GM12878 (cell line): ENCODE results near the gene KRAS. TPM values are rescaled to one million over a fixed set of nuclear protein-coding genes. Genes with fewer than 3 reads are reported as not detected.

ENCODE experiments used
- ATAC-seq: fragments of 200-7000 bp; cut with Tn5 transposase; 3 replicates; pipeline ENCODE4 v1.9.1; 2020; ENCODE audit warnings: mild to moderate bottlenecking, moderate library complexity
- BruUV-seq: library from RNA; stranded (reverse); fragments of 400-500 nt; replicated peaks from 2 replicates; lab custom pipeline; 2021; lab: Mats Ljungman, UMichigan
- CTCF ChIA-PET: fragments of 300-600 bp; sonication (Branson Sonifier 250); formaldehyde crosslinking; extraction: SDS; loops from one replicate; lab custom pipeline; 2021; ENCODE audit warnings: inconsistent platforms; lab: Yijun Ruan, JAX
- POLR2A ChIA-PET: fragments of 350-600 bp; formaldehyde crosslinking; extraction: SDS; loops from one replicate; lab custom pipeline; 2021; ENCODE audit warnings: inconsistent platforms; lab: Charles Lee
- RAD21 ChIA-PET: fragments of 300-600 bp; sonication (Branson Sonifier 250); formaldehyde crosslinking; loops from one replicate; lab custom pipeline; 2023; ENCODE audit warnings: antibody characterized with exemption; ENCODE audit not compliant: unreplicated experiment; lab: Charles Lee
- SMC1A ChIA-PET: fragments of 300-600 bp; sonication (Branson Sonifier 250); formaldehyde crosslinking; loops from one replicate; lab custom pipeline; 2023; ENCODE audit not compliant: unreplicated experiment, uncharacterized antibody; lab: Charles Lee
- DNase-seq: peaks from one replicate; pipeline ENCODE4 v3.0.0-alpha.2; 2011; ENCODE audit warnings: low read depth, low spot score
- FAIRE-seq: peaks from 3 replicates; lab custom pipeline; 2011; peaks lifted over from hg19 to GRCh38; lab: Jason Lieb, UNC
- H2AFZ ChIP-seq: 2 replicates; pipeline ENCODE4 v1.6.0; 2011; ENCODE audit warnings: low read depth, low read length, control low read depth; ENCODE audit not compliant: control insufficient read depth
- H3K27ac ChIP-seq: 2 replicates; pipeline ENCODE4 v1.5.1; 2011; ENCODE audit warnings: control low read depth; ENCODE audit not compliant: control insufficient read depth, insufficient read depth
- H3K27me3 ChIP-seq, 2 experiments: replicated peaks in 1 of 2; 2 replicates each; pipeline versions ENCODE4 v1.6.0 to v1.6.1; 2011; ENCODE audit warnings: low read length in 1 of 2; ENCODE audit not compliant: control insufficient read depth in 2 of 2, insufficient read depth in 2 of 2
- H3K36me3 ChIP-seq, 2 experiments: 2 replicates each; pipeline ENCODE4 v1.5.1; 2011; ENCODE audit warnings: low read length in 1 of 2; ENCODE audit not compliant: control insufficient read depth in 2 of 2, insufficient read depth in 2 of 2
- H3K4me1 ChIP-seq: 2 replicates; pipeline ENCODE4 v1.6.1; 2011; ENCODE audit warnings: mild to moderate bottlenecking, low read length, moderate library complexity, mixed read lengths; ENCODE audit not compliant: control insufficient read depth, insufficient read depth
- H3K4me2 ChIP-seq: 2 replicates; pipeline ENCODE4 v1.6.0; 2011; ENCODE audit warnings: control low read depth; ENCODE audit not compliant: control insufficient read depth, insufficient read depth
- H3K4me3 ChIP-seq: fragments of 200-600 bp; sonication (generic); 2 replicates; pipeline ENCODE4 v1.5.1; 2016
- H3K79me2 ChIP-seq: 2 replicates; pipeline ENCODE4 v1.6.0; 2011; ENCODE audit warnings: low read length; ENCODE audit not compliant: control insufficient read depth, insufficient read depth
- H3K9ac ChIP-seq: 2 replicates; pipeline ENCODE4 v1.8.0; 2011; ENCODE audit warnings: low read length, control low read depth, mixed read lengths; ENCODE audit not compliant: control insufficient read depth, insufficient read depth
- H3K9me3 ChIP-seq: replicated peaks from 3 replicates; pipeline ENCODE4 v1.5.1; 2011; ENCODE audit warnings: mild to moderate bottlenecking, low read length; ENCODE audit not compliant: control insufficient read depth, insufficient read depth
- H4K20me1 ChIP-seq: 2 replicates; pipeline ENCODE4 v1.6.0; 2011; ENCODE audit not compliant: control insufficient read depth, insufficient read depth
- BHLHE40 ChIP-seq, 2 experiments: fragments of 450-650 bp in 1 of 2; IDR thresholded peaks; 2 replicates each; pipeline ENCODE4 v1.6.1; 2011 to 2017; ENCODE audit warnings: low read depth in 2 of 2, borderline replicate concordance in 1 of 2, improper control_type of control experiment in 1 of 2, low read length in 1 of 2, mild to moderate bottlenecking in 1 of 2
- CBX5 ChIP-seq: sonication (generic); IDR thresholded peaks from 2 replicates; pipeline ENCODE4 v1.6.1; 2016; ENCODE audit warnings: low read depth, moderate library complexity, mild to moderate bottlenecking, inconsistent platforms
- E4F1 ChIP-seq: fragments of 450-650 bp; IDR thresholded peaks from 2 replicates; pipeline ENCODE4 v1.6.1; 2018; ENCODE audit warnings: borderline replicate concordance, mild to moderate bottlenecking; ENCODE audit not compliant: partially characterized antibody
- ETV6 ChIP-seq, 2 experiments: fragments of 450-650 bp in 1 of 2; IDR thresholded peaks in 1 of 2; conservative IDR thresholded peaks in 1 of 2; 2 replicates each; pipeline ENCODE4 v1.6.1; 2014; ENCODE audit warnings: antibody characterized with exemption in 1 of 2, borderline replicate concordance in 1 of 2, low read depth in 1 of 2, mild to moderate bottlenecking in 1 of 2, moderate library complexity in 1 of 2
- IKZF2 ChIP-seq, 2 experiments: fragments of 450-650 bp; IDR thresholded peaks; 2 replicates each; pipeline ENCODE4 v1.6.1; 2017; ENCODE audit warnings: mild to moderate bottlenecking in 2 of 2, moderate library complexity in 2 of 2
- IRF4 ChIP-seq: IDR thresholded peaks from 2 replicates; pipeline ENCODE4 v1.6.1; 2011; ENCODE audit warnings: low read depth, low read length
- NFYA ChIP-seq: IDR thresholded peaks from 2 replicates; pipeline ENCODE4 v1.6.1; 2011; ENCODE audit warnings: low read depth, mild to moderate bottlenecking, low read length, improper control_type of control experiment, borderline replicate concordance
- PAX5 ChIP-seq: IDR thresholded peaks from 2 replicates; pipeline ENCODE4 v1.6.1; 2011; ENCODE audit warnings: low read depth, low read length, borderline replicate concordance
- POU2F2 ChIP-seq: IDR thresholded peaks from 3 replicates; pipeline ENCODE4 v1.6.1; 2011; ENCODE audit warnings: low read depth, mild to moderate bottlenecking, low read length, borderline replicate concordance
- RB1 ChIP-seq: fragments of 450-650 bp; formaldehyde crosslinking; IDR thresholded peaks from 2 replicates; pipeline ENCODE4 v1.6.1; 2017; ENCODE audit warnings: mild to moderate bottlenecking, borderline replicate concordance
- RELB ChIP-seq: fragments of 450-650 bp; IDR thresholded peaks from 2 replicates; pipeline ENCODE4 v1.6.1; 2017; ENCODE audit warnings: low read depth, mild to moderate bottlenecking, moderate library complexity
- REST ChIP-seq: IDR thresholded peaks from 2 replicates; pipeline ENCODE4 v1.6.1; 2012; ENCODE audit warnings: mild to moderate bottlenecking, low read depth, low read length
- SREBF2 ChIP-seq: IDR thresholded peaks from 2 replicates; pipeline ENCODE4 v1.6.1; 2012; ENCODE audit warnings: mild to moderate bottlenecking, low read length
- USF2 ChIP-seq: IDR thresholded peaks from 2 replicates; pipeline ENCODE4 v1.6.1; 2011; ENCODE audit warnings: low read depth, low read length, improper control_type of control experiment, borderline replicate concordance
- WGBS: methylation state at CpG from one replicate; pipeline ENCODE4 v1.1.6; 2016; ENCODE audit warnings: low lambda C conversion rate; ENCODE audit not compliant: insufficient replicate concordance, insufficient coverage; ENCODE audit errors: missing lambda C conversion rate; 5-methylcytosine and 5-hydroxymethylcytosine counted together
- in situ Hi-C: fragments of 300-500 bp; cut with MboI; formaldehyde crosslinking; loops from 9 replicates; pipeline ENCODE4 v1.14.3; 2018; ENCODE audit warnings: mixed read lengths
- intact Hi-C: fragments of 100-400 bp; cut with micrococcal nuclease; formaldehyde crosslinking; loops from one replicate; pipeline ENCODE4 v1.14.2; 2022; ENCODE audit not compliant: unreplicated experiment
- polyA plus RNA-seq, 11 experiments: library from polyadenylated mRNA; depleted of rRNA in 4 of 11; unstranded in 6 of 11; stranded (reverse) in 5 of 11; fragments of >200 nt; fragmentation: Nextera tagmentation in 4 of 11; fragmentation: Illumina TruSeq in 1 of 11; extraction: Ambion mirVana in 4 of 11; extraction: Trizol in 1 of 11; gene quantifications; 1 replicate in 1 of 11; 2 replicates in 10 of 11; pipeline versions ENCODE4 v1.2.1 to v1.2.3, GENCODE V29; 2011 to 2016; ENCODE audit warnings: inconsistent platforms in 2 of 11, missing spikeins in 2 of 11, low read depth in 1 of 11
- total RNA-seq, 4 experiments: library from RNA; depleted of rRNA in 3 of 4; stranded (reverse); fragments of >200 nt in 3 of 4; fragmentation: Illumina TruSeq in 1 of 4; extraction: Trizol in 1 of 4; gene quantifications; 2 replicates each; pipeline versions ENCODE4 v1.2.1 to v1.2.3, GENCODE V29; 2013 to 2021

Gene KRAS
- total and polyA plus RNA-seq, 10 of the 15 experiments (the other 5 are each of a cell fraction or from before 2014, with no cell fraction given), result 3.1 to 23.8 (median 8.0) TPM

GRCh38 chr12:25200703-25201102, 50.0 kb downstream of the KRAS start (continued):
- TF ChIP-seq E4F1 (no peak), NFYA (no peak), BHLHE40 (IDR thresholded peaks at IDR 0.05; ENCODE audit: borderline replicate concordance in 1 of 2, low read depth in 2 of 2, low read length in 1 of 2) (no peak)

- ChIA-PET CTCF (interaction anchor here (0.6 to 1.0 kb wide), 3 partner anchors 44 to 187 kb away, joined by 3 to 4 read pairs (median 4); no protein-coding TSS in a partner anchor), SMC1A (interaction anchor here (0.7 to 1.5 kb wide), 5 partner anchors 13 to 190 kb away, joined by 3 to 4 read pairs (median 3); no protein-coding TSS in a partner anchor), RAD21 (no interaction called here), POLR2A (interaction anchor here (0.7 to 1.3 kb wide), 3 partner anchors 14 to 185 kb away, joined by 3 read pairs; no protein-coding TSS in a partner anchor)
- Histone ChIP-seq H3K27me3 (no peaks in the 10 kb centered on the region), H3K79me2 (peaks cover 4% of the 10 kb centered on the region), H3K9me3 (no peaks in the 10 kb centered on the region), H3K4me1 (peaks cover 6% of the 10 kb centered on the region; the same call in 1 of the 2 replicates), H3K4me3 (no peak overlapping the region), H3K9ac (no peak overlapping the region), H3K4me2 (no peak overlapping the region), H2AFZ (no peak overlapping the region), H4K20me1 (no peaks in the 10 kb centered on the region), H3K27ac (no peak overlapping the region), H3K36me3 (no peaks in the 10 kb centered on the region)
- ATAC-seq, result no peak
- in situ Hi-C loops, result no loop called here
- FAIRE-seq, result no peak
- 50% methylated on average over 2 of the region's 2 CpGs for WGBS
- intact Hi-C loops, result no loop called here
- no TSS peak for BruUV-seq
- no peak for DNase-seq
- no peak for TF ChIP-seq ETV6 (conservative IDR thresholded peaks at IDR 0.05 in 1 of 2, IDR thresholded peaks at IDR 0.05 in 1 of 2; ENCODE audit: borderline replicate concordance in 1 of 2, low read depth in 1 of 2)
- TF ChIP-seq USF2, result no peak
- TF ChIP-seq PAX5, result no peak
- TF ChIP-seq REST, result no peak
- no peak for TF ChIP-seq RB1
- TF ChIP-seq POU2F2, result no peak
- TF ChIP-seq CBX5, result no peak
- TF ChIP-seq IKZF2 (IDR thresholded peaks at IDR 0.05), result no peak
- TF ChIP-seq RELB, result no peak
- no peak for TF ChIP-seq IRF4
- TF ChIP-seq SREBF2, result no peak
Measured at GRCh38 chr12:25197608-25198007, 53.1 kb downstream of the KRAS start.
